Measurements from ENCODE around the gene SNRPA1. TPM values are rescaled to one million over a fixed set of nuclear protein-coding genes. Genes with fewer than 3 reads are reported as not detected.

SNRPA1 gene
- total and polyA plus RNA-seq, 3 donors from 2014 or later: 91.0 to 121 (median 91.1) TPM

- no peak for TF ChIP-seq CTCF (IDR thresholded peaks at IDR 0.05)
- no peak for TF ChIP-seq POLR2A (IDR thresholded peaks at IDR 0.05)
- Histone ChIP-seq H3K9me3 (no peaks in the 10 kb centered on the region), H3K4me1 (peaks cover 64% of the 10 kb centered on the region), H3K27me3 (no peaks in the 10 kb centered on the region), H3K36me3 (ENCODE audit: low read depth, missing control alignments) (no peaks in the 10 kb centered on the region), H3K27ac (peak overlapping the region; percentile 32 to 68), H3K4me3 (no peak overlapping the region)
- intact Hi-C loops (cut with DNase I; ENCODE audit: low total_unique reads): no loop called here
- WGBS, 2 donors: 56 to 61% methylated on average over 10 of the region's 10 CpGs
- no peak for DNase-seq
These were observed 48.0 kb downstream of the SNRPA1 start for GRCh38 chr15:101246824-101247745.

DNA sequence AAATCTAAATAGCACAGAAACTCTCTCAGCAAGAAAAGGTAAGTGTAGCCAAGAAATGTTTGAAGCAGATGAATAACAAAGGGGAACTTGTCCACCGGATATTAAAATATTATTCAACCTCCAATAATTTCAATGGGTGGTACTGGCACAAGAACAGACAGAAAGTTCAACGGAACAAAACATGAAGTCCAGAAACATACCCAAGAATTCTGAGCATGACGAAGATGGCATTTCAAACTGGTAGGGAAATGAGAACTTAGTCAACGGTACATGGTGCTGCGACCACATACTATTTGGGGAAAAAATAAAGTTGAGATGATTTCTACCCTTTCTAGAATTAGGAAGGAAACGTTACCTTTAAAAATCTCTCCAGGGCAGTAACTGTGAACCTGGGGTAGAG is 48.7 kb downstream of the SNRPA1 start:
- 49 to 51% methylated on average over 6 of the region's 6 CpGs for WGBS, 2 donors

DNA sequence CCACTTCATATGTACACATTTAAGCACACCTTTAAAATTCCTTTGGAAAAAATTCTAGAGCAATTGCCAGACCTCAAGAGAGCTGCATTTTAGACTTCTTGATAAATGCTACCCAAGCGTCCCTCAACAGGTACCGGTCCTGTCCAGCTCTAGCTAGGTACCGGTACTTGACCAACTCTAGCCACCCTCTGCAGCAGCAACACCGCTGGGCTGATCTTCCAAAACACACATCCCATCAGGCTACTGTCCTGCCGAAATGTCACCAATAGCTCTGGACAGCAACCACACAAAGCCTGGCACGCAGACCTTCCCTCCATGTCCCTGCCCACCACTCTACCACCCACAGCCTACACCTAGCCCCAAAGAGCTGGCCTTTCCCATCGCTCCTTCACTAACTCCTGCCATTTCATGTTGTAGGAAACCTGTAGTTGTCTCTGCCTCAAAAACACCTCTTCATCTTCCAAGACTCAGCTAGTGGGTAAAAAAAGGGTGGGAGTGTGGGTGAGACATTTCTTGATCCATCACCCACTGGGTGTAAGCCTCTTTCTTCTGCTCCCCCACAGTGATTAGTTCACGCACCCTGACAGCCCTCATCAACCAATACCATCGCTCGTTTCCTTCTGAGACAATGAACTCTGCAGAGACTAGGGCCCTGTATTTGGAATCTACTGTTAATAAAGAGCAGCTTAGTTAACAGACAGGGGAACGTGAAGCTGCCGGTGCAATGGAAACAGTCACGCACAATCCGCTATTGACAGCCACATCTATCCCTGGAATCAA is 50.0 kb downstream of the SNRPA1 start:
- Histone ChIP-seq H3K4me3 (no peak overlapping the region), H3K36me3 (ENCODE audit: low read depth, missing control alignments) (no peaks in the 10 kb centered on the region), H3K4me1 (peaks cover 73% of the 10 kb centered on the region), H3K9me3 (no peaks in the 10 kb centered on the region), H3K27me3 (no peaks in the 10 kb centered on the region), H3K27ac (peak overlapping the region; percentile 32 to 56)
- DNase-seq: no peak
- 79 to 86% methylated on average over 14 of the region's 14 CpGs for WGBS, 2 donors
- no peak for TF ChIP-seq POLR2A (IDR thresholded peaks at IDR 0.05)
- TF ChIP-seq CTCF (IDR thresholded peaks at IDR 0.05): no peak
- intact Hi-C loops (cut with DNase I; ENCODE audit: low total_unique reads): no loop called here

More for the DNA sequence above, 48.7 kb downstream of the SNRPA1 start:
- Histone ChIP-seq H3K36me3 (ENCODE audit: low read depth, missing control alignments) (no peaks in the 10 kb centered on the region), H3K9me3 (no peaks in the 10 kb centered on the region), H3K27ac (peak overlapping the region; percentile 32 to 68), H3K4me3 (no peak overlapping the region), H3K4me1 (peaks cover 68% of the 10 kb centered on the region), H3K27me3 (no peaks in the 10 kb centered on the region)
- DNase-seq: no peak
- no peak for TF ChIP-seq POLR2A (IDR thresholded peaks at IDR 0.05)
- TF ChIP-seq CTCF (IDR thresholded peaks at IDR 0.05): no peak
- intact Hi-C loops (cut with DNase I; ENCODE audit: low total_unique reads): no loop called here

- no peaks in the 10 kb centered on the region for H3K36me3 ChIP-seq (ENCODE audit: low read depth, missing control alignments)
- no peak for DNase-seq
- no peaks in the 10 kb centered on the region for H3K27me3 ChIP-seq
- peak overlapping the region; percentile 3 to 56 for H3K27ac ChIP-seq
- H3K9me3 ChIP-seq: no peaks in the 10 kb centered on the region
- no peak for TF ChIP-seq POLR2A (IDR thresholded peaks at IDR 0.05)
- no peak for TF ChIP-seq CTCF (IDR thresholded peaks at IDR 0.05)
- H3K4me3 ChIP-seq: no peak overlapping the region
- intact Hi-C loops (cut with DNase I; ENCODE audit: low total_unique reads): no loop called here
- WGBS, 2 donors: 49 to 51% methylated on average over 7 of the region's 7 CpGs
- H3K4me1 ChIP-seq: peaks cover 71% of the 10 kb centered on the region
These were observed 50.8 kb downstream of the SNRPA1 start for GRCh38 chr15:101244036-101244781.

Data from testis (tissue), 3 donors.